HEK293T (cell line): ENCODE measurements around the gene FXYD6.

Experiments
- ARNT ChIP-seq: fragments of 450-650 bp; IDR thresholded peaks from 2 replicates; pipeline ENCODE4 v1.6.1; 2017; ENCODE audit warnings: mild to moderate bottlenecking
- BHLHE40 ChIP-seq: fragments of 450-650 bp; IDR thresholded peaks from 2 replicates; pipeline ENCODE4 v1.6.1; 2016; ENCODE audit warnings: mild to moderate bottlenecking, moderate library complexity, borderline replicate concordance
- ELF4 ChIP-seq: fragments of 450-650 bp; IDR thresholded peaks from 2 replicates; pipeline ENCODE4 v1.6.1; 2017; ENCODE audit warnings: antibody characterized with exemption
- FOXK2 ChIP-seq: fragments of 450-650 bp; IDR thresholded peaks from 2 replicates; pipeline ENCODE4 v1.6.1; 2016; ENCODE audit warnings: mild to moderate bottlenecking
- FOXM1 ChIP-seq: fragments of 450-650 bp; IDR thresholded peaks from 2 replicates; pipeline ENCODE4 v1.6.1; 2017; ENCODE audit warnings: mild to moderate bottlenecking, borderline replicate concordance
- HDGF ChIP-seq: fragments of 450-650 bp; IDR thresholded peaks from 2 replicates; pipeline ENCODE4 v1.6.1; 2017; ENCODE audit warnings: antibody characterized with exemption, borderline replicate concordance
- L3MBTL2 ChIP-seq: fragments of 450-650 bp; conservative IDR thresholded peaks from 2 replicates; pipeline ENCODE4 v1.6.1; 2016; ENCODE audit warnings: mild to moderate bottlenecking
- NFRKB ChIP-seq: fragments of 450-650 bp; IDR thresholded peaks from 2 replicates; pipeline ENCODE4 v1.6.1; 2016; ENCODE audit warnings: mild to moderate bottlenecking, moderate library complexity
- SP1 ChIP-seq: fragments of 450-650 bp; IDR thresholded peaks from 2 replicates; pipeline ENCODE4 v1.6.1; 2017
- TARDBP ChIP-seq: fragments of 450-650 bp; IDR thresholded peaks from 2 replicates; pipeline ENCODE4 v1.6.1; 2016
- TF ChIP-seq, protein P1 (sequence below): fragments of 450-650 bp; IDR thresholded peaks from 2 replicates; pipeline ENCODE4 v1.6.1; 2016

DNA sequence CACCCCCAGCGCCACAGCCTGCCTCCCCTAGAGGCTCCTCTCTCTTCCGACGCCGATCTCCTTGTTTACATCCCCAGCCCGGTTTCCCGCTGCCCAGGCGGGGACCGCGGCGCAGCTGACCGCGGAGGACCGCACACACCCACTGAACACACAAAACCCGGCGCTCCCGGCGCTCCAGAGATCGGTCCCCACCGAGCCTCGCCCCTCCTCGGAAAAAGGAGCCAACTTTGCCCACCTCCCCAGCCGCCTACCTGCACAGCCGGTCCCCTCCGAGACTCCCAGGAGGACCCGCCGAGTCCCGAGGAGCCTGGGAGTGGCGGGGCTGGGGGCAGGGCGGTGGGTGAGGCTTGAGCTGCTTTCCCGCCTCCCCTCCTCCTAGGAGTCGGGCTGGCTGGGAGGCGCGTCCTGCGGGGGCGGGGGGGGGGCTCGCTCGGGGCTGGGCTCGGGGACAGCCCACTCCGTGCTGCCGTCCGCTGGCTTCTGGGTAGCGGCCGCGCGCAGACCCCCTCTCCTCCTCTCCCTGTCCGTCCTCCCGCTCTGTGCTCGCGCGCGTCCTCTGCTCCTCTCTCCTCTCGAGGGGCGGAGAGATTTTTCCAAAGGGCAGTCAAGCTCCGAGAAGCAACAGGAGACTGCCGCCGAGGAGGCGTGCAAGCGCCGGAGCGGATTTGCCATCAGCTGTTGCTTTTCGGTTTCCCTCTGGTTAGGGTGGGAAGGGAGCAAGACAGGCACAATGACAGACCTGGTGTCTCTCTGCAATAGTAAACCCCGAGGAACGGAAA is at the start of gene FXYD6:
- TF ChIP-seq BHLHE40 (no peak), NFRKB (no peak), FOXK2 (no peak), TARDBP (no peak), ARNT (no peak), ELF4 (no peak), FOXM1 (no peak), L3MBTL2 (0 out of 2 replicates have a peak, but pooled peaks have one; percentile 21), SP1 (no peak), HDGF (no peak)
- TF ChIP-seq, protein P1, sequence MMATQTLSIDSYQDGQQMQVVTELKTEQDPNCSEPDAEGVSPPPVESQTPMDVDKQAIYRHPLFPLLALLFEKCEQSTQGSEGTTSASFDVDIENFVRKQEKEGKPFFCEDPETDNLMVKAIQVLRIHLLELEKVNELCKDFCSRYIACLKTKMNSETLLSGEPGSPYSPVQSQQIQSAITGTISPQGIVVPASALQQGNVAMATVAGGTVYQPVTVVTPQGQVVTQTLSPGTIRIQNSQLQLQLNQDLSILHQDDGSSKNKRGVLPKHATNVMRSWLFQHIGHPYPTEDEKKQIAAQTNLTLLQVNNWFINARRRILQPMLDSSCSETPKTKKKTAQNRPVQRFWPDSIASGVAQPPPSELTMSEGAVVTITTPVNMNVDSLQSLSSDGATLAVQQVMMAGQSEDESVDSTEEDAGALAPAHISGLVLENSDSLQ = no peak
